Renal pelvis (tissue), 4 donors: ENCODE measurements around the gene PRKAA2. TPM values are rescaled to one million over a fixed set of nuclear protein-coding genes. Genes with fewer than 3 reads are reported as not detected.

Experiments used
- DNase-seq: peaks from one replicate; pipeline ENCODE4 v3.0.0-alpha.2; 2013
- polyA plus RNA-seq, 3 donors: library from polyadenylated mRNA; unstranded; fragments of 120-200 nt; gene quantifications; one replicate each; pipeline ENCODE4 v1.2.1, GENCODE V29; 2013; ENCODE audit not compliant: insufficient read length in 3 of 3

Gene PRKAA2
- polyA plus RNA-seq, 3 donors, result 11.6 to 23.9 (median 19.1) TPM

DNA sequence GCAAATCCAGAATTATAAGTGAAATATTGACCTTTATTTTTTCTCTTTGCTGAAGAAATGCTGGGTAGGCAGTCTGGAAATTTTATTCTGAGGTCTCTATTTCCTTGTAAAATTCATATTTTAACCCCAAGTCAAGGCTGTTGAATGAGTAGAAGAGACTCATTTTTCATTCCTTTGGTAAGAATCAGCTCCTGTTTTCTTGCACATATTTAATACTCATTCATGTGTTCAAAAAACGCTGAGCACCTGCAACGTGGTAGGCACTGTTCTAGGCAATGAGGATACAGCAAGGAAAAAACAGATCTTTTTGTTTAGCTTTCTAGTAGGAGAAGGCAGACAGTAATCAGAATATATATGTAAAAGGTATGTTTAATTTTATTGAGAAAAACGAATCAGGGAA, 1.5 kb downstream of the PRKAA2 start:
- DNase-seq, result no peak

DNA sequence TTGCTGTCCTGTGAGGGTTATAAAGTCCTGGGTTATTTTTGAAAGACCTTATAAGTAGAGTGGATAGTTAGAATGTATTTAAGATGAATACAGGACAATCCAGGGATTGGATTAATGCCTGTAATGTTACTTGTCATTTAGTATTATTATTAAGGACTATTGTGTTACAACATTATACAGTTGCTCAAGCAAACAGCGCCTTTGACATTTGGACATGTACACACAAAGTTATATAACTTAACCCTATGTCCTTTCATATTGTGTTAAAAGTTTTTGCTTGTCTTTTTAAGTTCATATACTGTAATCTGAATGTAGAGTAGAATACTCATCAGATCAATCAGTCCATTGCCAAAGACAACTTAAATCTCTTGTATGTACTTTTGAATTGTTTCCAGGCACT, 2.0 kb downstream of the PRKAA2 start:
- DNase-seq, result no peak

DNA sequence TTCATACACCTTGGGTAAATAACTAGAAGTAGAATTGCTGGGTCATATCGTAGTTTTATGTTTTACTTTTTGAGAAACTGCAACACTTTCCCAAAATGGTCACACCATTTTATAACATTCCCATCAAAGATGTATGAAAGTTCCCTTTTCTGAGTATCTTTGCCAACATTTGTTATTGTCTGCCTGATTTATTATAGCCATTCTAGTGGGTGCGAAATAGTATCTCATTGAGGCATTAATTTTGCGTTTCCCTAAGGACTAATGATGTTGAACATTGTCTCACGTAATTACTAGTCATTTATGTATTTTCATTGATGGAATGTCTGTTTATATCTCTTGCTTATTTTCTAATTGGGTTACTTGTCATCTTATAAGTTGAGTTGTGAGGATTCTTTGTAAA, 3.4 kb downstream of the PRKAA2 start:
- no peak for DNase-seq

DNA sequence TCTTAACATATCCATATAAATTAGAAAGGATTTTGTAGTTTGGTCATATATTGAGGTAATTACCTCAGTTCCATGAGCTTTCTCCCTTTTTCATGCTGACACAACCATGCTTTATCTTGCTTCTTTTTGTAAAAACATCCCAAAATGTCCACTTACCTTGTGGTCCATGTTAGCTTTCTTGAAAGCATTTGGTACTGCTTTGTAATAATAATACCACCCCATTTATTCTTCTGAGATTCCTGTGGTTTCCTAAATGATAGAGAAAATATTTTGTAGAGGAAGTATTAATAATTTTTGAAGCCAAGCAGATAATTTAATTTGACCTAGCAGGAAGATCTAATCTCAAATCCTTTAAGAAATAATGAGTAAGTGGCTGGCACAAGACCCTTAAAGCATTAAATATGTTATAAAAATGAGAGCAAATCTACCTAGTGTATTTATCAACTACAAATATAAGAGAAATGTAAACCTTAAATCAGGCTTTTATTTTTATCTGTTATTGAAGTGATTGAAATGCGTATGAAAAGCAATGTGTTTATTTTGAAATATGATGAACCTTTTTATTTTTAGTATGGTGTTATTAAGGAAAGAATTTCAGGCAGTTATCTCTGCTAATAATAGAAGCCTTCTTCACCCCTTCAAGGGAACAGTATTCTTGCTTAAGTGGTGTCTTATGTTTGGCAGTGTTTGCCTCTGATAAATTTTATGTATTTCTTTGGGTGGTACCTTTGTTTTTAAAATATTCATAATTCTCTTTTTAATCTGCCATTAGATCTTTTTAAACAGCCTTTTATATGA, 9.2 kb downstream of the PRKAA2 start:
- no peak for DNase-seq

DNA sequence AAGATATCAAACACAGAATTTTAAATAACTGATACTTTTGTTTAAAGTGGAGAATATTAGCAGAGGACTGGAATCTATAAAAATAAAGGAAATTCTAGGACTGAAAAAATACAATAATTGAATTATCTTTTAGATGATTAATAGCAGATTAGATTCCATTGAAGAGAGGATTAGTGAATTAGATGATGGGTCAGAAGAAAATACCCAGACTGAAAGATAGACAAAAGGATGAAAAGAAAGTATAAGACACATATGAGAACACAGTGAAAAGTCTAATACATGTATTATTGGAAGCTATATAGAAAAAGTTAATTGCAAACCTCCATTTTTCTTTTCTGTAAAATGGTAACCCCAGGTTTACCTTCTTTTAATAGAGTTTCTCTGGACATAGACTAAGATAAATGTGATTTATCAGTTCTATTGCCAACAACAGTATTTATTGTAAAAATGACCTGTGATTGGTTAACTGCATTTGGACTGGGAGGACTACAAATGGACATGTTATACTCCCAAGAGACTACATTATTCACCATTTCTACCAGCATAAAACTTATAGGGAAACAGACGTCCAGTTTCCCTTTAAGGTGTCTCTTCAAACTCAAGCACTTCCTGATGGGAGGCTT, 11.0 kb downstream of the PRKAA2 start:
- DNase-seq, result no peak

DNA sequence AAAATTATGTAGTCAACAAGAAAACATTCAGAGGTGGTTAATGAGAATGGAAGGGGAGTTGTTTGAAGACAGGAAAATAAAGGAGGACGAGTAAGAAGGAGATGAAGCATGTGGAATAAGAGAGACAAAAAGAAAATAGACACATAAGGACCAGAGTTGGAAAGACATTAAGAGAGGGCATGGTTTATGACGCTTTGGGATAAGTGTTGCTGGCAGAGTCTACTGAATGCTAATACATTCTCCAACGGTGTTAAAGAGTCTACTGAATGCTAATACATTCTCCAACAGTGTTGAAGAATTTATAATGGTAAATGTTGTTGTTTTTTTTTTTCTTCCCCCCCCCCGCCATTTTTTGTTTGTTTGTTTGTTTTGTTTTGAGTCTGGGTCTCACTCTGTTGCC, 13.1 kb downstream of the PRKAA2 start:
- no peak for DNase-seq

DNA sequence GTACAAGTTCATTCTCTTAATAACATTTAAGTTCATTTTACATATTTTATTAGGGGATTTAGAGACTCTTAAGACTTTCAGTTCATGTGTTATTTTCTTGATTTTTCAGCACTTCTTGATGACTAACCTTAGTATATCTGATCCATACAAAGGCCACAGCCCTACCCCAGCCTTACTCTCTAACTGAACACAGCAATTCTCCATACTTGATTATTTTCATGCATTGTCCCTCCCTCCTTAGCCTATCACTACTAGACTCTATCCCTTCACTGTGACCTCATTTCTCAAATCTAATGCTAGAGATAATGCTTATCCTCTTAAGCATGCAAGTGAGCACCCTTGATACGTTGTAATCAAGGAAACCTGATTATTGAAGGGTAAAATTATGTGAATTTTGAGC, 15.2 kb downstream of the PRKAA2 start:
- DNase-seq, result no peak

DNA sequence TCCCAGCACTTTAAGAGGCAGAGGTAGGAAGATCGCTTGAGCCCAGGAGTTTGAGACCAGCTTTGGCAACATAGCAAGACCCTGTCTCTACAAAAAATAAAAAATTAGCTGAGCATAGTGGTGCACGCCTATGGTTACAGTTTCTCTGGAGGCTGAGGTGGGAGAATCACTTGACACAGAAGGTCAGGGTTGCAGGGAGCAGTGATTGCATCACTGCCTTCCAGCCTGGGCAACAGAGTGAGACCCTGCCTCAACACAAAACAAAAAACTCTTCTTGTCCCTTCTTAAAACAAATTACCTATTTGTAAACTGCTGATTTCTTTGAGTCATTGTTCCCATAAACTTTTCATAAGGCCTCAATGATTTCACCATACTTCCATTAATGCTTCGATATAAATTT, 18.7 kb downstream of the PRKAA2 start:
- DNase-seq, result no peak

DNA sequence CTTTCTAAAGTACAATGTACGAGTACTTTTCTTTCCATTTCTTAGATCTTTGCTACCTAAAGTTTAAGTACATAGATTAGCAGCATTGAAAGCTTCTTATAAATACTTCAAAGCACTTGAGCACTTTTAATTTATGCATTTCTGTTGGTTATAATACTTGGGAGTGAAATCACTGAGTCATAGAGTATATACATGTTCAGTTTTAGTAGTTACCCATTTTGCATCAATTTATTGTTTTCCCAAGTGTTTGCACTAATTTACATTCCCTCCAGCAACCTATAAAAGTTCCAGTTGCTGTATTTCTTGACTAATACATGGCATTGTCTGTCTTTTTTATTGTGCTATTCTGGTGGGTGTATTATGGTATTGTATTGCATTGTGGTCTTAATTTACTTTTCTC, 20.3 kb downstream of the PRKAA2 start:
- no peak for DNase-seq

DNA sequence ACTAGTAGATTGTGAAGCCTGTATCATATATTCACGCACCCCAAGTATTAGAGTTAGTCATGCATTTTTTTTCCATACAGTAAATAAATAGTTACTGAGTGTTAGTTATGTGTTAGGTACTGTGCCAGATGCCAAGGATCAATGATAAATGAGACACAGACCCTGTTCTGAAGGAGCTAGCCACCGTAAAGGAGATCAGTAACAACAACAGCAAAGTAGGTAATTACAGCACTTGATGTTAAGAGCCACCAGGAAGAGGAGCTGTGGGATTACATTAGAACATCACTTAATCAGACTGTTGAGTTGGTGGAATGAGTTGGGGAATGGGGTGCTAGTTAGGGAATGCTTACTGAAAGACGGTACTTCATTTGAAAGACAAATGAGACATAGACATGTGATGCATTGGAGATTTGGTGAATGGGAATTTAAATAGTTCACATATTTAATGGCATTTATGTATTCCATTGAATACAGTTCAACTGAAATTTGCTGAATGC, 21.0 kb downstream of the PRKAA2 start:
- DNase-seq, result no peak

DNA sequence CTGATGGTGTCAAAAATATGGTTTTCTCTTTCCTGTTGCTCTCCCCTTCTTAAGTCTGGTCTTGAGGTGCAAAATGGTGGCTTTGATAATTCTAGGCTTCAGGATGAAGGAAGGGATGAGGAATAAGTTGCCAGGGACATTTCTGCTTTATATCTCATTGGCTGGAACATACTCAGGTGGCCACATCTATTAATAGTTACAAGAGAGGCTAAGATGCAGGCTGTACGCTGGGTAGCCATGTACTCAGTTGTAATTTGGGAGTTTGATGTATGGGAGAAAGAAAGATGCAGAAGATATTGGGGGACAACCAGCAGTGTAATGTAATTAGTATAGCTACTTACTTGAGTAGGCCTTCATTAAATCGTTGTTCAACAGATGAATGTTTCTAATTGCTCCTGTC, 25.2 kb downstream of the PRKAA2 start:
- no peak for DNase-seq

DNA sequence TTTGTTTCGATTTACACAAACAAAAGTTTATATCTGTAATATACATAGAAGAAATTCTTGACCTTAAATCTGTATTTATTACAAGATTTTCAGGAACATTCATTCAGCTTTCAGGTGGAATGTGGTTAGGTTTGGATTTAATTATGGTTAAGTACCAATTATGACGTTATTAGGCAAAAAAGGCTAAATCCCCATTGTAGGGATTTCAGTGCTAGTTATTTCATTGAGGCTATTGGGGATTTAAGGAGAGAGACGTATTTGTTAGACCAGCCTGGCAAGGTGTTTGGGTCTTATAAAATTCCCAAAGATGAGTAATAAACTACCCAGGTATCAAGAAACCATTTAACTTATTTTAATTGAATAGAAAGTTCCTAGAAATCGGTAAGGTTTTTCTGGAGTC, 26.0 kb downstream of the PRKAA2 start:
- DNase-seq, result no peak

DNA sequence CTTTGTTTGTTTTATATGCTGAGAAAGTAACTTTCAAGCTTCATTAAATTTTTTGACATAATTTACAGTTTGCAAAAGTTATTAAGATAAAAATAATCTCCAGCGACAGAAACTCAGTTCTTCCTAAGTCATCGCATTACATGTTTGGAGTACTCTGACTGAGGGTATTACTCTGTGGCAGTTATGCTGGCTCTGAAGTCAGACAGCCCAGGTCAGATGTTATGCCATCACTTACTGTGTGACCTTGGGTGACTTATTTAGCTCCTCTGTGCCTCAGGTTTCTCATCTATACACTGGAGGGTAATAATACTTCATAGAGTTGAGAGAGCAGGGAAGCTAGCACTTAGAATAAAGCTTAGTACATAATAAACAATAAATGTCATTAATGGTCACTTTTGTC, 26.4 kb downstream of the PRKAA2 start:
- DNase-seq, result no peak

DNA sequence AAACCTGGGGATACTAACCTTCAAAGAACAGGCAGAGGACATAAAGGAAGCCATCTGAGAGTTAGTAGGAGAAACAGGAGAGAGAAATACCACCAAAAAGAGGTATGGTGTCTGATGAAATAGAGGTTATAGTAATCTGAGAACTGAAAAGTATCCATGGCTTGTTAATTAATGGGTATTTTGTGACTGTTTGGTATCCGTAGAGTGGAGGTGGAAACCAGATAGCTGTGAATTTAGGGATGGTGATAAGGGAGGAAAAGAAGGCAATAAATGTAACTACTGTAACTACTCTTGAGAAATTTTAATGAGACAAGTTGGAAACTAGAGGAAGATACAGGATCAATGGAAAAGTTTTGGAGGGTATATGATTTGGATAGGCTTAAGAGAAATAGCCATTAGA, 27.5 kb downstream of the PRKAA2 start:
- DNase-seq, result no peak

DNA sequence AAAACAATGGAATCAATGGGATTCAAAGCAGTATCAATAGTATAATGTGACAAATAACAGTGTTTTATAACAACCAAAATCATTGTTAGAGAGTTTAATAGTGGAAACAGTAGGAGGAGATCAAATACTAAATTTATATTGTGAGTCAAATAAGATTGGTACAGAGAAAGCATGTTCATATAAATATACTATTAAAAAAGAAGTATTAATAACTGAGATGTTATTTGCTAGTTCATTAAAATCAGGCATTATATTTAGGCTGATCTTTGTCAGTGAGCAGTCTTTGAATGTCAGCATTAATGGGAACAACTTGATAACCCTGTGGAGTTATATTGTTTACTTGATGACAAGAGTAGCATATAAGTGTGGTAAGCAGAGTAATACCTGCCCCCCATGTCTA, 30.6 kb downstream of the PRKAA2 start:
- DNase-seq, result no peak

DNA sequence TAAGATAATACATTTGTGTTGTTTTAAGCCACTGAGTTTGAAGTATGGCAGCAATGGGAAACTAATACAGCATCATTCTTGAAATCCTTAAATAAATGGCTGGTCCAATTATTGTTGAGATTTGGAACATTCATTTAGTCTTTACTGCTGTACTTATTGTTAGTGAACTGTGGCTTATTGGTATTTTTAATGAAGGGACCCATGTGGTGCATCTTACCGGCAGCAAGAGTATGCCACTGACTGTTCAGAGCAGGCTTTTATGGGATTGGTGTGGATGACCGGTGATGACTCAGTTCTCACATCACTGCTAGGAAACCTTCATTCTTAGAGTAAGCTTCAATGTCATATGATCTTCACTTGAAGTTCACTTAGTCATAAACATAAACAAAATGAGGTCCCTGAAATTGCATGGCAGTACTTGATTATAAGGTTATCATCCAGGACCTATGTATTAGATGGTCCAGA, 31.5 kb downstream of the PRKAA2 start:
- no peak for DNase-seq

DNA sequence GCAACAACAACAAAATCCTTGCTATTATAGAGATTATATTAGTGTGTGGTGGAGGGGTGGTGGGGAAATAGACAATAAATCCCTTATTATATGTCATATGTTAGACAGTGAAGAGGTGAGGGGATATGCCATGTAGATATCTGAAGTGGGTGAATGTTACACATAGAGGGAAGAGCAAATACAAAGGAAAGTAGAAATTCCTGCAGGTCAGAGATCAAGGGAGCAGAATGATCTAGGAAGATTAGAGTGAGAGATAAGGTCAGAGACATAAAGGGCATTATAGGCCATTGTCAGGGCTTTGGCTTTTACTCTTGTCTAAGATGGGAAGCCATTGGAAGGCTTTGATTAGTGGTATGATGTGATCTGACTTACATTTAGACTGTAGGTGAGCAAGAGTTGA, 38.5 kb downstream of the PRKAA2 start:
- no peak for DNase-seq

DNA sequence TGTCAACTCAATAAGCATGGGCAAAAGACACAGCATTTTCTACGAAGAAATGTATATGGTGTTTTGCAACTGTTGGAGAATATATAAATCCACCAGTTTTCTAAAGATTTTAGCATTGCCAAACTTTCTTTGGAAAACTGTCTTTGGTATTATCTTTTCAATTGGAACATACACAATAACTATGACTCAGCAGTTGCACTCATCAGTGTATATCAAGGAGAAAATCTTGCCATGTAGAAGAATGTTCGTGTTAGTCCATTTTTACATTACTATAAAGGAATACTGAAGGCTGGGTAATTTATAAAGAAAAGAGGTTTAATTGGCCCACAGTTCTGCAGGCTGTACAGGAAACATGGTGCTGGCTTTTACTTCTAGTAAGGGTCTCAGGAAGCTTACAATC, 41.1 kb downstream of the PRKAA2 start:
- no peak for DNase-seq

DNA sequence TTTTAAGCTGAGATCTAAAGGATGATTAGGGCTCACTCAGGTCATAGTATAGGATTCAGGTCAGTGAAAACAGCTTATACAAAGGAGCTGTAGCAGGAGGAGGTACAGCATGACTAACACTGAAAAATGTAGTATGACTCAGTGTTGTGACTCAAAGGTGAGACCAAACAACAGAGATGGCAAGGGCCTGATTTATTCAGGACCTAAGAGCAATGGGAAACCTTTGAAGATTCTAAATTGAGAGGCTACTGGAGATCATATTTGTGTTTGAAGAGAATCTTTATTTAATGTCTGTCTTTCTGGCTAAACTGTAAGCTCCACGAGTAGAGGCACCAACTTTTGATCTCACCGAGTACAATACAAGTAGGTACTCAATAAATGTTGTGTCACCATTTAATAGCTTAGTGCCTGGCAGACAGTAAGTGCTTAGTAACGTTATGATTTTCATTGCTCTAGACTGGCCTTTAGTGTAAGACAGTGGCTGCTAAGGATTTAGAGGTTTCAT, 43.5 kb downstream of the PRKAA2 start:
- DNase-seq, result no peak

DNA sequence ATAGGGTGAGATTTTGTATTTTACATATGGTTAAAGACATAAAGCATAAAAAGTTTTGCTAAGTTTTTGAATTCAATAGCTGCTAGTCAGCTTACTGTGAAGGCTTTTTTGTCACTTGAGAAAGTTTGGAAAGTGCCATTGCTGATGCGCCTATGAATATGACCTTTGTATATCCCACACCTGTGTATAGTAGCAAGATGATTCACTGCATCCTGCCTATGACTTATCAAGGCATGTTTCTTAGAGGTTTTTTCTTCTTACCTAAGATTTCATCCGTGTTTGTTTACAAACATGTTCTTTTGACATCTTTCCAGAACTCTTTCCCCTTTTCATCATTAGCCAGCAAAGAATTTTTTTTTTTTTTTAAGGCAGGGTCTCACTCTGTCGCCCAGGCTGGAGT, 51.5 kb downstream of the PRKAA2 start:
- DNase-seq, result no peak

DNA sequence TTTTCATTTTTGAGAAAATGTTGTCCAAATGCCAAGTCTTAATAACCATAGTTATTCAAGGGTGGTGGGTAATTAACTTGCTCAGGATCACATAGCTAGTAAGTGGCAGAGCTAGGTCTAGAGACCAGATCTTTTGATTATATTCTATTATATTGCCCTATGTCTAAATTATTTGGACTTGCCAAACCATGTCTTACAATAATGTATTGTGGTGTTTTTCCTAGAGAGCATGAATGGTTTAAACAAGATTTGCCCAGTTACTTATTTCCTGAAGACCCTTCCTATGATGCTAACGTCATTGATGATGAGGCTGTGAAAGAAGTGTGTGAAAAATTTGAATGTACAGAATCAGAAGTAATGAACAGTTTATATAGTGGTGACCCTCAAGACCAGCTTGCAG, 58.6 kb downstream of the PRKAA2 start:
- no peak for DNase-seq

DNA sequence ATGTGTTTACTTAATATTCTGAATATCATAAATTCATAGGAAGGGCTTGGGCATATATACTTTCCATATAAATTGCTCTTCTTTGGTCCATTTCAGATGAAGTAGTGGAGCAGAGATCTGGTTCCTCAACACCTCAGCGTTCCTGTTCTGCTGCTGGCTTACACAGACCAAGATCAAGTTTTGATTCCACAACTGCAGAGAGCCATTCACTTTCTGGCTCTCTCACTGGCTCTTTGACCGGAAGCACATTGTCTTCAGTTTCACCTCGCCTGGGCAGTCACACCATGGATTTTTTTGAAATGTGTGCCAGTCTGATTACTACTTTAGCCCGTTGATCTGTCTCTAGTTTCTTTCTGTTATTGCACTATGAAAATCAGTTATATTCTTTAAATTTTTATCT, 62.3 kb downstream of the PRKAA2 start:
- DNase-seq, result no peak

DNA sequence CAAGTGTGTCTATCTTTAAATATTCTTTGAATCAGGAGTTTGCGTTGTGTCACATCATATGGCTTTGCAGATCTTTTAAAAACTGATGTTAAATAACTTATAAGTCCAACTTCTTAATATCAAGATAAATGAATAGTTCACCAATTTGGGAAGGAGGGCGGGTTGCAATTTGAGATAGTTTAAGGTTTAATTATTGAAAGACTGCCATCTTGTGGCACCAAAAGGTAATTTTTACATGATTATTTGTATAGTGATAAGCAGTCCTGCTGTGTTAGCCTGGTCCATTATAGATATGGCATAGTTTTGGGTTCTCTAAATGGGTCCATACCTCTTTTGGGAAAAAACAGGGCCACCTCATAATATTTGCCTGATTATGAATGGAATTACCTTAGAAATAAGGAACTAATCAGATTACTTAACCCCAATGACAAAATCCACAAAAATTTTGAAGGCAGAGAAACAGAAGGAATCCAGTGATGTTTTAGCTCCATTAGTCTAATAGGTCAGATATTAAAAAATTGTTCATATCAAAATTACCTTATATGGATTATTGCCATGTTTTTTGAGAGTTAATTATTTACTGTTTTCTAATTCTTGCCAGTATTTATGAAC, 64.3 kb downstream of the PRKAA2 start:
- peak; percentile 37 for DNase-seq
